HepG2 (cell line): Measurements from ENCODE around the gene TNFSF9. TPM values are rescaled to one million over a fixed set of nuclear protein-coding genes. Genes with fewer than 3 reads are reported as not detected.

Experiments
- ATAC-seq: fragments of 200-7000 bp; cut with Tn5 transposase; 3 replicates; pipeline ENCODE4 v1.9.1; 2020; ENCODE audit warnings: mild to moderate bottlenecking, moderate library complexity
- BruUV-seq: library from RNA; stranded (reverse); fragments of 400-500 nt; replicated peaks from 2 replicates; lab custom pipeline; 2021; lab: Mats Ljungman, UMichigan
- CTCF ChIA-PET: fragments of 300-600 bp; formaldehyde crosslinking; extraction: SDS; loops from one replicate; lab custom pipeline; 2021; ENCODE audit warnings: low total read pairs, inconsistent platforms, low intra/inter-chr PET ratio; lab: Yijun Ruan, JAX
- POLR2A ChIA-PET: fragments of 350-600 bp; sonication (Branson Sonifier 250); formaldehyde crosslinking; loops from one replicate; lab custom pipeline; 2020; ENCODE audit warnings: antibody characterized with exemption, inconsistent platforms; lab: Yijun Ruan, JAX
- DNase-seq: peaks from one replicate; pipeline ENCODE4 v3.0.0-alpha.2; 2015; ENCODE audit warnings: low spot score
- FAIRE-seq: peaks from 3 replicates; lab custom pipeline; 2011; peaks lifted over from hg19 to GRCh38; lab: Jason Lieb, UNC
- H2AFZ ChIP-seq: one replicate; pipeline ENCODE4 v1.6.1; 2011; ENCODE audit warnings: low read length, inconsistent platforms
- H3K27ac ChIP-seq: fragments of 300-600 bp; 3 replicates; pipeline ENCODE4 v1.8.0; 2011; ENCODE audit warnings: mixed run types, mild to moderate bottlenecking, mixed read lengths, low read length, inconsistent platforms; ENCODE audit not compliant: insufficient read depth; ENCODE audit errors: extremely low read length
- H3K27me3 ChIP-seq, 2 experiments: fragments of 200-600 bp in 1 of 2; 2 replicates in 1 of 2; 3 replicates in 1 of 2; pipeline versions ENCODE4 v1.6.0 to v1.8.0; 2011; ENCODE audit warnings: low read length in 2 of 2, mild to moderate bottlenecking in 2 of 2, moderate library complexity in 2 of 2, inconsistent platforms in 1 of 2; ENCODE audit not compliant: insufficient read depth in 2 of 2, control insufficient read depth in 1 of 2
- H3K36me3 ChIP-seq, 2 experiments: fragments of 200-600 bp in 1 of 2; replicated peaks in 1 of 2; 2 replicates in 1 of 2; 3 replicates in 1 of 2; pipeline versions ENCODE4 v1.5.1 to v1.8.0; 2011; ENCODE audit warnings: low read length in 2 of 2, inconsistent platforms in 1 of 2; ENCODE audit not compliant: insufficient read depth in 2 of 2, control insufficient read depth in 1 of 2
- H3K4me1 ChIP-seq: 2 replicates; pipeline ENCODE4 v1.5.1; 2012; ENCODE audit warnings: low read length, inconsistent platforms; ENCODE audit not compliant: insufficient read depth
- H3K4me2 ChIP-seq: 2 replicates; pipeline ENCODE4 v1.6.0; 2011; ENCODE audit warnings: low read depth, low read length, inconsistent platforms
- H3K4me3 ChIP-seq, 3 experiments: fragments of 200-600 bp in 1 of 3; sonication (generic), shearing (Covaris generic) in 1 of 3; replicated peaks in 1 of 3; 2 replicates each; pipeline ENCODE4 v1.5.1; 2011 to 2016; ENCODE audit warnings: low read length in 3 of 3, inconsistent platforms in 2 of 3, low read depth in 2 of 3, mild to moderate bottlenecking in 2 of 3, control low read depth in 1 of 3, mixed read lengths in 1 of 3; ENCODE audit not compliant: insufficient read depth in 1 of 3
- H3K79me2 ChIP-seq: one replicate; pipeline ENCODE4 v1.6.1; 2011; ENCODE audit warnings: low read length, inconsistent platforms; ENCODE audit not compliant: insufficient read depth
- H3K9ac ChIP-seq: 2 replicates; pipeline ENCODE4 v1.6.0; 2011; ENCODE audit warnings: mild to moderate bottlenecking, low read depth, low read length, inconsistent platforms; ENCODE audit not compliant: insufficient read depth
- H3K9me3 ChIP-seq: 2 replicates; pipeline ENCODE4 v1.5.1; 2012; ENCODE audit warnings: mild to moderate bottlenecking, low read length
- H4K20me1 ChIP-seq: 2 replicates; pipeline ENCODE4 v1.6.0; 2011; ENCODE audit warnings: inconsistent platforms, mild to moderate bottlenecking, low read length, moderate library complexity; ENCODE audit not compliant: insufficient read depth
- BRCA1 ChIP-seq: sonication (generic); formaldehyde crosslinking; IDR thresholded peaks from 2 replicates; pipeline ENCODE4 v1.4.0; 2020; ENCODE audit warnings: missing genetic modification reagents
- FOXO4 ChIP-seq: sonication (generic); formaldehyde crosslinking; conservative IDR thresholded peaks from 2 replicates; pipeline ENCODE4 v1.8.1; 2023; ENCODE audit warnings: missing genetic modification reagents
- NCOA2 ChIP-seq: sonication (generic); formaldehyde crosslinking; IDR thresholded peaks from 2 replicates; pipeline ENCODE4 v1.8.0; 2022; ENCODE audit warnings: inconsistent platforms
- NFE2L2 ChIP-seq: fragments of 150-350 bp; IDR thresholded peaks from 2 replicates; pipeline ENCODE4 v1.6.1; 2014; ENCODE audit warnings: low read length
- NFKBIZ ChIP-seq: IDR thresholded peaks from 2 replicates; pipeline ENCODE4 v1.6.1; 2018; ENCODE audit warnings: missing genetic modification reagents, missing compliant biosample characterization
- NR3C1 ChIP-seq: sonication (generic); formaldehyde crosslinking; IDR thresholded peaks from 2 replicates; pipeline ENCODE4 v1.4.0; 2020; ENCODE audit warnings: missing genetic modification reagents
- PATZ1 ChIP-seq: sonication (generic); formaldehyde crosslinking; IDR thresholded peaks from 2 replicates; pipeline ENCODE4 v1.4.0; 2020; ENCODE audit warnings: missing genetic modification reagents
- PCBP1 ChIP-seq: fragments of 200-400 bp; formaldehyde crosslinking; IDR thresholded peaks from 2 replicates; pipeline ENCODE4 v1.6.1; 2017; ENCODE audit warnings: mild to moderate bottlenecking, low read depth, low read length, borderline replicate concordance
- POGZ ChIP-seq: sonication (generic); formaldehyde crosslinking; IDR thresholded peaks from 2 replicates; pipeline ENCODE4 v1.4.0; 2020; ENCODE audit warnings: mild to moderate bottlenecking, missing genetic modification reagents
- RBM22 ChIP-seq: fragments of 200-400 bp; formaldehyde crosslinking; optimal IDR thresholded peaks from 2 replicates; pipeline ENCODE3; 2017; ENCODE audit warnings: mild to moderate bottlenecking, low read length, moderate library complexity
- SRF ChIP-seq: IDR thresholded peaks from 2 replicates; pipeline ENCODE4 v1.6.1; 2011; ENCODE audit warnings: mild to moderate bottlenecking, low read depth, low read length, moderate library complexity
- STAG1 ChIP-seq: sonication (generic); formaldehyde crosslinking; IDR thresholded peaks from 2 replicates; pipeline ENCODE4 v1.4.0; 2020; ENCODE audit warnings: missing genetic modification reagents
- U2AF2 ChIP-seq: fragments of 200-400 bp; formaldehyde crosslinking; IDR thresholded peaks from 2 replicates; pipeline ENCODE4 v1.6.1; 2017; ENCODE audit warnings: low read depth, mild to moderate bottlenecking, low read length
- ZBTB2 ChIP-seq: sonication (generic); formaldehyde crosslinking; IDR thresholded peaks from 2 replicates; pipeline ENCODE4 v1.8.0; 2022; ENCODE audit warnings: low read depth, missing genetic modification reagents
- ZNF121 ChIP-seq: sonication (generic); formaldehyde crosslinking; IDR thresholded peaks from 2 replicates; pipeline ENCODE4 v1.5.0; 2020; ENCODE audit warnings: mild to moderate bottlenecking, missing genetic modification reagents
- ZNF253 ChIP-seq: sonication (generic); formaldehyde crosslinking; IDR thresholded peaks from 2 replicates; pipeline ENCODE4 v1.8.0; 2022; ENCODE audit warnings: mild to moderate bottlenecking, missing genetic modification reagents, borderline replicate concordance
- ZNF331 ChIP-seq: sonication (generic); formaldehyde crosslinking; IDR thresholded peaks from 2 replicates; pipeline ENCODE4 v1.4.0; 2020; ENCODE audit warnings: missing genetic modification reagents
- ZNF563 ChIP-seq: sonication (generic); formaldehyde crosslinking; IDR thresholded peaks from 2 replicates; pipeline ENCODE4 v1.8.0; 2022; ENCODE audit warnings: mild to moderate bottlenecking, moderate library complexity, missing genetic modification reagents
- ZNF567 ChIP-seq: sonication (generic); formaldehyde crosslinking; IDR thresholded peaks from 2 replicates; pipeline ENCODE4 v1.8.1; 2023; ENCODE audit warnings: mild to moderate bottlenecking, missing genetic modification reagents, borderline replicate concordance
- WGBS: methylation state at CpG from one replicate; pipeline ENCODE4 v1.1.6; 2017; ENCODE audit warnings: low lambda C conversion rate; 5-methylcytosine and 5-hydroxymethylcytosine counted together
- in situ Hi-C: cut with HindIII; loops from 2 replicates; pipeline ENCODE4 v1.10.0; 2017; ENCODE audit warnings: low pct_unique_long_range_greater_than_20kb; ENCODE audit not compliant: extremely low pct_ligation_motif_present
- intact Hi-C: fragments of 100-400 bp; cut with micrococcal nuclease; formaldehyde crosslinking; loops from one replicate; pipeline ENCODE4 v1.10.0; 2022; ENCODE audit not compliant: unreplicated experiment
- polyA plus RNA-seq, 8 experiments: library from polyadenylated mRNA; depleted of rRNA in 3 of 8; stranded (reverse) in 7 of 8; unstranded in 1 of 8; fragments of >200 nt; fragmentation: Illumina TruSeq in 4 of 8; extraction: Trizol in 4 of 8; gene quantifications; 2 replicates each; pipeline versions ENCODE4 v1.2.1 to v1.2.3, GENCODE V29; 2011 to 2016; ENCODE audit warnings: low read depth in 4 of 8, missing spikeins in 1 of 8, mixed read lengths in 1 of 8; ENCODE audit not compliant: insufficient read depth in 1 of 8
- total RNA-seq, 5 experiments: library from RNA; depleted of rRNA; stranded (reverse); fragments of >200 nt; fragmentation: Illumina TruSeq; extraction: Trizol; gene quantifications; 2 replicates each; pipeline ENCODE4 v1.2.3, GENCODE V29; 2016; ENCODE audit warnings: low read depth in 1 of 5

The TNFSF9 gene
- total and polyA plus RNA-seq, 2 of the 13 experiments (the other 11 are each of a cell fraction or from before 2014, with no cell fraction given), result 1.0 to 1.8 TPM

GRCh38 chr19:6490134-6490533 is 40.7 kb upstream of the TNFSF9 start:
- ChIA-PET CTCF (no interaction called here), POLR2A (no interaction called here)
- no peak overlapping the region for H3K4me2 ChIP-seq
- TF ChIP-seq ZNF253, result no peak
- TF ChIP-seq STAG1 (CRISPR knock-in tag), result no peak
- TF ChIP-seq NFKBIZ (CRISPR knock-in tag), result no peak
- TF ChIP-seq NCOA2 (CRISPR knock-in tag), result no peak
- no peak for TF ChIP-seq ZBTB2
- TF ChIP-seq ZNF567 (CRISPR knock-in tag), result no peak
- TF ChIP-seq PCBP1, result no peak
- no peak for TF ChIP-seq U2AF2
- no peak for TF ChIP-seq ZNF121 (CRISPR knock-in tag)
- TF ChIP-seq ZNF563 (CRISPR knock-in tag), result no peak
- TF ChIP-seq ZNF331 (CRISPR knock-in tag), result no peak
- TF ChIP-seq POGZ, result no peak
- no peak for TF ChIP-seq NR3C1 (CRISPR knock-in tag)
- no peak for TF ChIP-seq NFE2L2
- no peak for TF ChIP-seq RBM22
- TF ChIP-seq SRF, result no peak
- TF ChIP-seq FOXO4 (CRISPR knock-in tag), result no peak
- no peak for TF ChIP-seq PATZ1 (CRISPR knock-in tag)
- TF ChIP-seq BRCA1 (CRISPR knock-in tag), result no peak
- BruUV-seq, result no TSS peak
- H3K4me3 ChIP-seq, result no peak overlapping the region
- H4K20me1 ChIP-seq, result no peaks in the 10 kb centered on the region
- H3K79me2 ChIP-seq, result no peaks in the 10 kb centered on the region
- no peaks in the 10 kb centered on the region for H3K36me3 ChIP-seq
- DNase-seq, result no peak
- no peak for ATAC-seq
- no peaks in the 10 kb centered on the region for H3K9me3 ChIP-seq
- peaks cover 4% of the 10 kb centered on the region for H3K4me1 ChIP-seq
- intact Hi-C loops (no loop called here), in situ Hi-C loops (no loop called here)
- FAIRE-seq, result no peak
- no peak overlapping the region for H3K27ac ChIP-seq
- no peak overlapping the region for H3K9ac ChIP-seq
- no peak overlapping the region for H2AFZ ChIP-seq
- no peaks in the 10 kb centered on the region for H3K27me3 ChIP-seq
- WGBS, result 3% methylated on average over 2 of the region's 2 CpGs
